GM13977 (cell line): ENCODE data around the gene ADAMTS17.

Experiments
- DNase-seq: peaks from one replicate; pipeline ENCODE4 v3.0.0; 2012; ENCODE audit warnings: low spot score
- in situ Hi-C: fragments of 300-500 bp; cut with MboI; formaldehyde crosslinking; loops from one replicate; pipeline ENCODE4 v1.12.0; 2022; ENCODE audit warnings: low sequenced_read_pairs, low pct_unique_long_range_greater_than_20kb, mixed read lengths, inconsistent platforms; ENCODE audit not compliant: unreplicated experiment
- TF ChIP-seq, protein P1 (sequence below): IDR thresholded peaks from 2 replicates; pipeline ENCODE4 v1.5.1; 2012; ENCODE audit warnings: mild to moderate bottlenecking, control low read depth; ENCODE audit not compliant: insufficient read depth; ENCODE audit errors: extremely low read depth, missing control alignments

ADAMTS17 gene

DNA sequence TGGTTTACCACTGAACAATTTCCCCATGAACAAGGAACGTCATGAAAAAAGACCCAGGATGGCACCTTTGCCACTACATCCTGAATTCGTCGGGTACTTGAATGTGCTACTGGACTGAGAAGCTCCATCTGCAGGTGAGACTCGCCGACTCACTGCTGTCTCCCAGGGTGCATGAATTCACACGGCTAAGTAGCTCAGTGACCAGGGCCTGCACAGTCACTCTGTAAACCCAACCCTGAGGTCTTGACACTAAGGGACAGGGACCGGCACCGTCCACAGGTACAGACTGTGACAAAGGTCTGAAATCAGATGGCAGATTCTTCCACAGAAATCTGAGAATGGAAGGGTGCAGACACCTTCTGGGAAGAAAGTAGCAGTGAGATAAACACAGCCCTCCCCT, 187.4 kb downstream of the ADAMTS17 start:
- in situ Hi-C loops: no loop called here
- DNase-seq: no peak
- TF ChIP-seq, protein P1, sequence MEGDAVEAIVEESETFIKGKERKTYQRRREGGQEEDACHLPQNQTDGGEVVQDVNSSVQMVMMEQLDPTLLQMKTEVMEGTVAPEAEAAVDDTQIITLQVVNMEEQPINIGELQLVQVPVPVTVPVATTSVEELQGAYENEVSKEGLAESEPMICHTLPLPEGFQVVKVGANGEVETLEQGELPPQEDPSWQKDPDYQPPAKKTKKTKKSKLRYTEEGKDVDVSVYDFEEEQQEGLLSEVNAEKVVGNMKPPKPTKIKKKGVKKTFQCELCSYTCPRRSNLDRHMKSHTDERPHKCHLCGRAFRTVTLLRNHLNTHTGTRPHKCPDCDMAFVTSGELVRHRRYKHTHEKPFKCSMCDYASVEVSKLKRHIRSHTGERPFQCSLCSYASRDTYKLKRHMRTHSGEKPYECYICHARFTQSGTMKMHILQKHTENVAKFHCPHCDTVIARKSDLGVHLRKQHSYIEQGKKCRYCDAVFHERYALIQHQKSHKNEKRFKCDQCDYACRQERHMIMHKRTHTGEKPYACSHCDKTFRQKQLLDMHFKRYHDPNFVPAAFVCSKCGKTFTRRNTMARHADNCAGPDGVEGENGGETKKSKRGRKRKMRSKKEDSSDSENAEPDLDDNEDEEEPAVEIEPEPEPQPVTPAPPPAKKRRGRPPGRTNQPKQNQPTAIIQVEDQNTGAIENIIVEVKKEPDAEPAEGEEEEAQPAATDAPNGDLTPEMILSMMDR: no peak

DNA sequence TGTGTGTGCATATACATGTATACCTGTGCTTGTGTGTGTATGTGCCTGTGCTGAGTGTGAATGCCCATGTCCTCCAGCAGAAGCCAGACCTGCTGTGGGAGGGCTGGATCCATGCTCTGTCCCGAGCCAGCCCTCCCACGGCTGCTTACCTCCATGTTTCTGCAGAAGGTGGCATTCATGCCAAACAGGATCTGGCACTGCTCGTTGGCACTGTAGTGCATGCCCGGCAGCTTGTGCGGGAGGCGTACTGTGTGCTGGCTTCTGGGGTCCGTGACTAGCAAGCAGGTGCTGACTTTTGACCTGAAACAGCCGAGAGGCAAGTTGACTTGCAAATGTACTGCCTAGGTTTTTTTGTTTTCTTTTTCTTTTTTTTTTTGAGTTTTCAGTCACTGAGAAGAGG, 189.3 kb downstream of the ADAMTS17 start:
- DNase-seq: no peak
- in situ Hi-C loops: no loop called here
- TF ChIP-seq, protein P1: no peak

DNA sequence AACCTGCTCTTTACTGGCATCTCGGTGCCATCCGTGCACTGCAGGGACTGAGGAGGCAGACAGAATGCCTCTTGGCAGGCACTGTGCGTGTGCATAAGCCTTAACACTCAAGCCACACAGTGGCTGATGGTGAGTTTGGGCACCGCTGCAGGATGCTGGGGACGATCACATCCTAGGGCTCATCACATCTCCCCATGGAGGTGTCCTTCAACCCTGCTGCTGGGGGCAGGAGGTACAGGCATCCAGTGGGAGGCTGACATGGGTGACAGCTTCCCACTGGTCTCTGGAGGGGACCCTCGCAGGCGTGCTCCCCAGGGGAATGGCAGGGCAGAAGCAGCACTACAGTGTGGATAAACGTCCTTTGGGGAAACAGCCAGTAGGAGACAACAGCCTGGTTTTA, 190.9 kb downstream of the ADAMTS17 start:
- TF ChIP-seq, protein P1: no peak
- DNase-seq: no peak
- in situ Hi-C loops: no loop called here

DNA sequence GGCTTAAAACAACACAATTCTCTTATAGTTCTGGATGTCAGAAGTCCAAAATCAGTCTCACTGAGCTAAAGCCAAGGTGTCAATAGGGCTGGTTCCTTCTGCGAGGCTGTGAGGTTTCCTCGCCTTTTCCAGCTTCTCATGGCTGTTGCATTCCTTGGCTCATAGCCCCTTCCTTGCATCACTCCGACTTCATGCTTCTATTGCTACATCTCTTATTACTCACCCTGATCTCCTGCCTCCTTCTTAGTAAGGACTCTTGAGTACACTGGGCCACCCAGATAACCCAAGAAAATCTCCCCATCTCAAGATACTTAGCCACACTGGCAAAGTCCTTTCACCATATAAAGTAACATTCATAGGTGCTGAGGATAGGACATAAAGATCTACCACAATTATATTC, 193.9 kb downstream of the ADAMTS17 start:
- in situ Hi-C loops: no loop called here
- TF ChIP-seq, protein P1: no peak
- DNase-seq: no peak

DNA sequence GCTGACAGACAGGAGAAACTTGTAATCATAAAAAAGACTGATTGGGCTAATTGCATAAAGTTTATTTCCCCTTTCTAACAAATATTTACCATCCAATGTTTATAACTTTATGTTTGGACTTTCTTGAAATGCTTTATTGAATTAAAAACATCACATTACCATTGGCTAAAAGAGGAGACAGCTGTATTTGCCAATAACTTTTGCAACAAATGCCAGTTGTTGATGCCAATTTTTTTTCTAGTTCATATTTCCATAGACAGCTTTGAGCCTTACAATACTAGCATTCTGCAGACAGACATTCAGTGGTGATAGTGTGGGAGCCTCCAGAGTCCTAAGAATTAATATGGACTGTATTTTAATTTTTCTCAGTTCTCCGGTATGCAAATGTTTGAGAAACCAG, 198.4 kb downstream of the ADAMTS17 start:
- in situ Hi-C loops: no loop called here
- TF ChIP-seq, protein P1: no peak
- no peak for DNase-seq

DNA sequence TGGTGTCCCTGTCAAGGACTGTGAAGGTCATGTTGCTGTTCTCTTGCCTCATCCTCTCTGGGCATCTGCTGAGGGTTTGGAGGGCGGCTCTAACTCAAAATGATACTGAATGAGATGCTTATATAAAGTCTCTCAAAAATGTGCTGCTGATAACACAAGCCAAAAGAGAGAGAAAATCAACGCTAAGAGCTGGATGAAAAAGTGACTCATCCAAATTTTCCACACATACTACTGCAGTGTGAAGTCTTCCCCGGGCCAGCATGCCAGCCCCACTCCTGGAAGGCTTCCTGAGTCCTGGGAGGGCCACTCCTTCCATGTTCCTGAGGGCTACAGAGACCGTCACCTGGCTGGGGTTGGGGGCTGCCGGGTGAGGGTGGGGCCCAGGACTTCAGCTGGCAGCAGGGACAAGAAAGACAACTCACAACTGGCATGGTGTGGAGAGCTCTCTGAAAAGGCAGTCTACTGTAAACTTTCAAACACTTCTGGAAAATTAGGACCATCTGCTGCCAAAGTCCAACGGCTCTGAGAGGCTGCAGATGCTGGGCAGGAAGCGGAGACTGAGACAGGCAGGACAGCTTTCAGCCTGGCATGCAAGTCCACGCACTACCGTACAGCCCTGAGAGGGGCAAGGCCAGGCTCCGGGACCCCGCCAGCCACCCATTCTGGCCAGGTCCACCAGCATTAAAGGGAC, 200.3 kb downstream of the ADAMTS17 start:
- TF ChIP-seq, protein P1: no peak
- in situ Hi-C loops: no loop called here
- no peak for DNase-seq
